HG03558 (cell line): Measurements from ENCODE around the gene SPATA24.
"Not testable (repeated sequence)": the region's sequence is repeated elsewhere in the genome, so short reads cannot be mapped to it uniquely, and the experiment has no call there.

ENCODE experiments used
- ATAC-seq: cut with Tn5 transposase; IDR thresholded peaks from one replicate; pipeline ENCODE4 v1.9.1; 2021; ENCODE audit warnings: moderate number of reproducible peaks; ENCODE audit not compliant: unreplicated experiment; ENCODE audit errors: extremely low read depth

Gene SPATA24

GRCh38 chr5:139395844-139396640 lies 7.8 kb downstream of the SPATA24 start:
- no peak for ATAC-seq

- no peak for ATAC-seq
Measured at GRCh38 chr5:139394654-139395566, 9.0 kb downstream of the SPATA24 start, which contains the start of gene PROB1. Gene PROB1, minus strand, starts transcription at chr5:139395104. Its CDS starts 23 bp downstream, at chr5:139395081.

GRCh38 chr5:139394123-139394653 lies 9.7 kb downstream of the SPATA24 start:
- no peak for ATAC-seq

- ATAC-seq: no peak
Measured at GRCh38 chr5:139393497-139394122, 10.3 kb downstream of the SPATA24 start.

- no peak for ATAC-seq
Measured at GRCh38 chr5:139392678-139393496, 11.0 kb downstream of the SPATA24 start.

GRCh38 chr5:139392324-139392677 lies 11.6 kb downstream of the SPATA24 start:
- no peak for ATAC-seq

- ATAC-seq: no peak
Measured at GRCh38 chr5:139391570-139392323, 12.1 kb downstream of the SPATA24 start.

GRCh38 chr5:139390639-139391569 lies 13.0 kb downstream of the SPATA24 start:
- no peak for ATAC-seq

GRCh38 chr5:139389701-139390638 lies 13.9 kb downstream of the SPATA24 start, which contains the start of gene MZB1:
Gene MZB1, minus strand, starts transcription at chr5:139389913. Its CDS starts 57 bp downstream, at chr5:139389856.
- ATAC-seq: no peak

- ATAC-seq: no peak
Measured at GRCh38 chr5:139388198-139388821, 15.6 kb downstream of the SPATA24 start.

GRCh38 chr5:139387611-139388197 lies 16.2 kb downstream of the SPATA24 start:
- no peak for ATAC-seq

- not testable (repeated sequence) for ATAC-seq
Measured at GRCh38 chr5:139386956-139387355, 16.9 kb downstream of the SPATA24 start.

GRCh38 chr5:139386050-139386438 lies 17.8 kb downstream of the SPATA24 start:
- no peak for ATAC-seq

GRCh38 chr5:139385061-139386049 lies 18.5 kb downstream of the SPATA24 start:
- ATAC-seq: no peak

GRCh38 chr5:139384591-139385051 lies 19.3 kb downstream of the SPATA24 start:
- no peak for ATAC-seq
